Measurements from ENCODE around the gene GSDME. TPM values are rescaled to one million over a fixed set of nuclear protein-coding genes. Genes with fewer than 3 reads are reported as not detected.

GSDME gene
- total and polyA plus RNA-seq, 8 donors = 0.43 to 7.1 (median 1.5) TPM

- no peaks in the 10 kb centered on the region for H3K27me3 ChIP-seq
- H3K36me3 ChIP-seq = no peaks in the 10 kb centered on the region
- H3K4me3 ChIP-seq = no peak overlapping the region
- no peak for FAIRE-seq
- intact Hi-C loops (cut with DNase I) = no loop called here
- no peak overlapping the region for H3K27ac ChIP-seq
- DNase-seq = no peak
- WGBS, 2 donors = 80% methylated on average over 4 of the region's 4 CpGs
- H3K9me3 ChIP-seq = no peaks in the 10 kb centered on the region
- TF ChIP-seq, protein P1, sequence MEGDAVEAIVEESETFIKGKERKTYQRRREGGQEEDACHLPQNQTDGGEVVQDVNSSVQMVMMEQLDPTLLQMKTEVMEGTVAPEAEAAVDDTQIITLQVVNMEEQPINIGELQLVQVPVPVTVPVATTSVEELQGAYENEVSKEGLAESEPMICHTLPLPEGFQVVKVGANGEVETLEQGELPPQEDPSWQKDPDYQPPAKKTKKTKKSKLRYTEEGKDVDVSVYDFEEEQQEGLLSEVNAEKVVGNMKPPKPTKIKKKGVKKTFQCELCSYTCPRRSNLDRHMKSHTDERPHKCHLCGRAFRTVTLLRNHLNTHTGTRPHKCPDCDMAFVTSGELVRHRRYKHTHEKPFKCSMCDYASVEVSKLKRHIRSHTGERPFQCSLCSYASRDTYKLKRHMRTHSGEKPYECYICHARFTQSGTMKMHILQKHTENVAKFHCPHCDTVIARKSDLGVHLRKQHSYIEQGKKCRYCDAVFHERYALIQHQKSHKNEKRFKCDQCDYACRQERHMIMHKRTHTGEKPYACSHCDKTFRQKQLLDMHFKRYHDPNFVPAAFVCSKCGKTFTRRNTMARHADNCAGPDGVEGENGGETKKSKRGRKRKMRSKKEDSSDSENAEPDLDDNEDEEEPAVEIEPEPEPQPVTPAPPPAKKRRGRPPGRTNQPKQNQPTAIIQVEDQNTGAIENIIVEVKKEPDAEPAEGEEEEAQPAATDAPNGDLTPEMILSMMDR (IDR thresholded peaks at IDR 0.05) = no peak
- ATAC-seq = peak in 1 of 4 donors; percentile 35
- no peaks in the 10 kb centered on the region for H3K4me1 ChIP-seq
These were observed 103.8 kb downstream of the GSDME start for GRCh38 chr7:24653316-24654085.

DNA sequence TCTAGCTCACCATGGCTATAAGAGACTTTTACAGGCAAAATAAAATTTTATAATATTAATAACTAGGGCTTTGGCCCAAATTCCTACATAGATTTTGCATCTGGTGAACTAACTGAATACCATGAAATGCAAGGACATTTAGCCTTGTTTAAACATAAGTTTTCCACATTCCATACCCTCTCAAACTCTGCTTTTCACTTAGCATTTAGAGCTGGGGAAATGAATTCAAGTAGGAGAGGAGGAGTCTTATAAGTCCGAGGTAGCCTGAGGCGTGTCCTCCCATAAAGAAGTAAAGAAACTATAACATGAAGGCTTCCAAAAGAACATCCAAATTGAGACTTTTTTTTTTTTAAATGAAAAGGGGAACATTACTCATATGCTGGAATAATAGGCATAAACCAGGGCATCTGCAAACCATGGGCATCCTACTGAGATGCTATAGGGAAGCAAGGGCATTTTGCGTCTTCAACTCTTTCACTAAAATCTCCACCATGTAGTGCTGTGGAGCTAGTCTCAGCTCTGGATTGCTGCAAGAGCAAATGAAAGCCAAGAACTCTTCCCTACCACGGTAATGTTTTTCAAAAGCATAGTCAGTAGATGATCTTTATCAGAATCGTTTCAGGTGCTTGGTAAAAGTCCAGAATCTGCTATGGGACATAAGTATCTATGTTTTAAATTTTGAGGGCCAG is 104.9 kb downstream of the GSDME start:
- WGBS, 2 donors = 67 to 70% methylated on average over 5 of the region's 5 CpGs
- ATAC-seq (no peak), FAIRE-seq (no peak), DNase-seq (no peak)
- Histone ChIP-seq H3K36me3 (no peaks in the 10 kb centered on the region), H3K9me3 (no peaks in the 10 kb centered on the region), H3K4me3 (no peak overlapping the region), H3K4me1 (no peaks in the 10 kb centered on the region), H3K27me3 (no peaks in the 10 kb centered on the region), H3K27ac (no peak overlapping the region)
- TF ChIP-seq, protein P1 (IDR thresholded peaks at IDR 0.05) = no peak
- intact Hi-C loops (cut with DNase I) = no loop called here

Other genes starting within 250 kb of the GSDME start
- 10 to 100 TPM; 26.4 to 36.7 (median 34.5) TPM for gene PALS2, start 184.0 kb downstream of the GSDME start, total RNA-seq
- 1 to 10 TPM; 4.1 to 9.9 TPM for gene PALS2, start 184.0 kb downstream of the GSDME start, polyA plus RNA-seq
- gene OSBPL3, start 222.7 kb upstream of the GSDME start, total RNA-seq = 1 to 10 TPM; 1.5 to 9.5 (median 3.7) TPM
- 1 to 10 TPM; 3.9 to 4.7 TPM for gene OSBPL3, start 222.7 kb upstream of the GSDME start, polyA plus RNA-seq

Data from pancreas (tissue), 10 donors.